ENCODE results near the gene ARHGAP28.

Gene ARHGAP28, protein sequence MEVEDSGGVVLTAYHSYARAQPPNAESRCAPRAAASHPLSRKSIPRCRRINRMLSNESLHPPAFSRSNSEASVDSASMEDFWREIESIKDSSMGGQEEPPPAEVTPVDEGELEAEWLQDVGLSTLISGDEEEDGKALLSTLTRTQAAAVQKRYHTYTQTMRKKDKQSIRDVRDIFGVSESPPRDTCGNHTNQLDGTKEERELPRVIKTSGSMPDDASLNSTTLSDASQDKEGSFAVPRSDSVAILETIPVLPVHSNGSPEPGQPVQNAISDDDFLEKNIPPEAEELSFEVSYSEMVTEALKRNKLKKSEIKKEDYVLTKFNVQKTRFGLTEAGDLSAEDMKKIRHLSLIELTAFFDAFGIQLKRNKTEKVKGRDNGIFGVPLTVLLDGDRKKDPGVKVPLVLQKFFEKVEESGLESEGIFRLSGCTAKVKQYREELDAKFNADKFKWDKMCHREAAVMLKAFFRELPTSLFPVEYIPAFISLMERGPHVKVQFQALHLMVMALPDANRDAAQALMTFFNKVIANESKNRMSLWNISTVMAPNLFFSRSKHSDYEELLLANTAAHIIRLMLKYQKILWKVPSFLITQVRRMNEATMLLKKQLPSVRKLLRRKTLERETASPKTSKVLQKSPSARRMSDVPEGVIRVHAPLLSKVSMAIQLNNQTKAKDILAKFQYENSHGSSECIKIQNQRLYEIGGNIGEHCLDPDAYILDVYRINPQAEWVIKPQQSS

DNA sequence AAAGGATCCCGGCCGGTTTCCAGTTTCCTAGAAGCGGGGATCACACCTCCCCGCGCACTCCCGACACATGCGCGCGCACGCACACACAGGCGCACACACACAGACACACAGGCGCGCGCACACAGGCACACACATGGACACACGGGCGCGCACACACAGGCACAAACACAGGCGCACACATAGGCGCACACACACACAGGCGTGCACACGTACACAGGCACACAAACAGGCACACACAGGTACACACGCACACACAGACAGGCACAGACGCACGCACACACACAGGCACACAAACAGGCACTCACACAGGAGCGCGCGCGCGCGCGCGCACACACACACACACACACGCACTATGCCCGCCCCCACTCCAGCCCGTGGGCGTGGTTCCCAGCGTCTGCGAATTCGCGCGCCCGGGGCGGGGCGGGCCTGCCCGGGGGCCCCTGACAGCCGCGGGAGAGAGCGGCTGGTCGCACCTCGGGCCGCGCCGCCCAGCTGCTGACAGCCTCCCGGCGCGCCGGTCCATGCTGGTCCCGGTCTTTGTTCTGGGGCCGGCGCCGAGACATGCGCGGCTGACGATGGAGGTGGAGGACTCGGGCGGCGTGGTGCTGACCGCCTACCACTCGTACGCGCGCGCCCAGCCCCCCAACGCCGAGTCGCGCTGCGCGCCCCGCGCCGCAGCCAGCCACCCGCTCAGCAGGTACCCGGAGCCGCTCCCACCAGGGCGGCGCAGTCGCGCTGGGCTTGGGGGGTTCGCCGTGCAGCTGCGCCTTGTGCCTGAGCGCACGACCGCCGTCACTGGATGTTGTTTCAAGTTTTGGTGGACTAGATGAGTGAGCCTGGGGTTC, at the start of gene ARHGAP28:
Gene ARHGAP28 (plus strand): TSS at position 470 of the 845 bp plus-strand sequence. CDS start 106 bp downstream, at position 576.
- peak; percentile 82 for DNase-seq (ENCODE audit: low read depth, low spot score)

DNA sequence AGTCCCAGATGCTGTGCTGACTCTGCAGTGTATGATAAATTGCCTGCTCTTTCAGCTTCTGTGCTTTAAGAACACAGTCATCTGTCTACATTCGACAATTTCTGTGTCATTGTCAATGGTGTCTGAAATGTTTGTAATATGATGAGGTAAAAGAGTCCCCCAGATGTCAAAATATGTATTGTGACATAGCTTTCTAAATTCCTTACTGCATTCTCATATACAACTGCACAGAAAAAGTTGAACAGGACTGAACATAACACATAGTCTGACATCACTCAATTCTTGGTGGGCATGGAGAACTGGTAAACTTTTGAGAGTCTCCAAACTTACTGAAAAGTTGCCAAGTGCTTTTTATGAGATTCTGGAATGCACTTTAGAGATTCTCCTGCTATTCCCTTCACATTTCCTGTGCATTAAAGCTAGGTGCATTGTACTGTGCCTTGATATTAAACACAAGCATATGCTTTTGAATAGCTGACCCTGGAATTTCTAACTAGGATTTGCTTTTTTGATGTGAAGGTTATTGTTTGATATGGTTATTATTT, 48.1 kb upstream of the ARHGAP28 start:
- DNase-seq (ENCODE audit: low read depth, low spot score), result no peak

DNA sequence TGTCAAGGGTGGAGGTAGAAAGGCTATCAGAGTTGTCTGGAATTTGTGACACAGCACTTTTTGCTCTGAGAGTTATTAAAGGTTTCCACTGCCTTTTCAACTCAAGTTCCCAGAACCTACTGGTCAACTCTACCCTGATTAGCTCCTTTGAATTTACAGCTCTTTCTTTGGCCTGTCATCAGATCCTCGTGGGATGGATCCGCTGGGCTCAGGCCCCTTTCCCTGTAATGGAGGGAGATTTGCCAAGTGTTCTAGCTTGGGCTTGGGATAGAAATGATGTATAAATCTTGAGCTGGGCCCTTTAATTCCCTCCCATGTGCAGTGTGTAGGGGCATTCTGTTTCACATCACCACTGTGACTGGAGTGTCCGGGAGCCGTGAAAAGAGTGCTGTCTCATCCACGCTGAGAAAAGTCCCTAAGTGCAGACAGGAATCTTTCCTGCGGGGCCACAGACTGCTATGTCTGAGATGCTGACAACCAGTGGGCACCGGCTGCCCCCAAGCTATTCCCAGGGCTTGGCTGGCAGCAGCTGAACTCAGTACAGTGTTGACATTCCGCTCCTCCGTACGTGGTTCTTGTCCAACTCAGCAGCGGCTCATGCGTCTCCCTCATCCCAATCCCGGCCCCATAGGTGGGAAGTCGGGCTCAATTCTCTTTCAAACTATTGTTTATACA, 46.9 kb upstream of the ARHGAP28 start:
- DNase-seq (ENCODE audit: low read depth, low spot score), result no peak

DNA sequence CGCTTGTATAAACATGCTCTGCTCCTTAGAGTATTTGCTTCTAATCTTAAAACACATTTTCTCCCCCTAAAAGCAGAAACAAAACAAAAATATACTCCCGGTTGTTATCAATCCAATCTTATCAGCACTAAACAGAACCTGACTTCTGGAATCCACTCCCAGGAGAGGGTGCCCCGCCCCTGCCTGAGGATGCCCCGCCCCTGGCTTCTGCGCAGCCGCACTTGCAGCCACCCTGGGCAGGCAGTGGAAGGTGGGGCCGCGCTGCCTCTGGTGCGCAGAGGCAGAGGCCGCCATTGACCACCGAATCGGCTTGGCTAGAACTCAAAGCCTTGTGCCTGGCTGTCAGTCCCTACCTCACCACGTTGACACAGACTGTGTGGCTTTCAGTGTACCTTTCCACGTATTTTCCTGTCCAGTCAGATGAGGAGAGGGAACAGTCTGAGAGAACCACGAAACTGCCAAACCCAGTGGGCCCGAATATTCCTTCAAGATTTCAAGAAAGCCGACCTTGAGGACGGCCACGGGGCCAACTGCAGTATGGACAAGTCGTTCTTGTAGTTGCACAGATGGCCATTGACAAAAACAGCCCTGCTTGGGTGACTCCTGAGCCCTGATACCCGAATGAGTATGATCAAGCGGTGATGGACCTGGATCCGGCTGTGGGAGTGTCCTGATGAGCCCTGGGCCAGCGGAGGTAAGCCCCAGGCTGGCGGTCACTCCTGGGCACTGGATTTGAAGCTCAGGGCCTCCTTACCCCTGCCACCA, 46.2 kb upstream of the ARHGAP28 start:
- DNase-seq (ENCODE audit: low read depth, low spot score), result no peak

DNA sequence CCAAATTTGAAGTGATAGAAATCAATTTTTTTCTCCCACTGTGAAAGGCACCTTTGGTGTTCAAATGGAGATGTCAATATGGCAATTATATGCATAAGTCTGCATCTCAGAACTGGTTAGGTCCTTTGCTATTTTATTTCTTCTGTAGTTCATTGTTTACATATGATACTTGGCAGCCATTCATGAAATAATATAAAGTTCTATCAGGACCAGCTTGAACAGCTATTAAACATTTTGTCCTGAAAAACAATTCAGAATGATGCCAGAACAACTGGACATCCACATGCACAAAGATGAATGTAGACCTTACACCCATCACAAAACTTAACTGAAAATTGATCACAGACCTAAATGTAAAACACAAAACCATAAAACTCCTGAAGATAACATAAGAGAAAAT, 41.8 kb upstream of the ARHGAP28 start:
- no peak for DNase-seq (ENCODE audit: low read depth, low spot score)

DNA sequence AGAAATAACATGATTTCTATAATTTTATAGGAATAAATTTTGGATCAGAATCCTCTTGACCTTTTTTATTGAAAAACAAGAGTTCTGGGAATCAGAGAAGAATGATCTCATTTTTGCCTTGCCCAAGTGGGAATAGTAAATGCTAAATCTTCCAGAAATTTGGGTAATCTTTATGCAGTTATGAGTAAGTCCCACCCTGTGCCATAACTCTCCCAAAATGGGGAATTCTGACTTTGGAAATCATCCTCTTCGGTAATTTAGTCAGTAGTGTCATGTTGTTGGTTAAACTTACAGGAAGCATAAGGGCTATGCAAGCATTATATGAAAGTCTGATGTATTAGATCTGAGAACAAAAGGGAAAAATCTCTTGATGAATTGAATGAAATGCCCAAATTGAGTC, 20.6 kb upstream of the ARHGAP28 start:
- DNase-seq (ENCODE audit: low read depth, low spot score), result no peak

DNA sequence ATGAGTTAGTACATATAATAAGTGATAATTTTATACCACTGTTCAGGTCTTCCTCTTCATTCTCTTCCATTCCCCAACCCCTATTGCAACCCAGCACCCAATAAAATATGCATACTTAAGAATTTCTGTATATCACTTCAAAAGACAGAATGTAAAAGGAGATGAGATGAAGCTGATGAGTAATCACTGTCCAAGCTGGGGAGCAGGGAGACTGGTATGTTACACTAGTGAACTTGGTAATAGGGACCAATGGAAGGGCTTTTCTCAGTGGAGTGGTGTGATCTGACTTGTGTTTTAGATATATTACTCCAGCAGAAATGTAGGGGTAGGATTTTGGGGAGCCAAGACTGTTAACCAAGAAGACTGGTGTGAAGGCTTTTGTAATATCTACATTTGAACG, 18.0 kb upstream of the ARHGAP28 start:
- DNase-seq (ENCODE audit: low read depth, low spot score), result no peak

DNA sequence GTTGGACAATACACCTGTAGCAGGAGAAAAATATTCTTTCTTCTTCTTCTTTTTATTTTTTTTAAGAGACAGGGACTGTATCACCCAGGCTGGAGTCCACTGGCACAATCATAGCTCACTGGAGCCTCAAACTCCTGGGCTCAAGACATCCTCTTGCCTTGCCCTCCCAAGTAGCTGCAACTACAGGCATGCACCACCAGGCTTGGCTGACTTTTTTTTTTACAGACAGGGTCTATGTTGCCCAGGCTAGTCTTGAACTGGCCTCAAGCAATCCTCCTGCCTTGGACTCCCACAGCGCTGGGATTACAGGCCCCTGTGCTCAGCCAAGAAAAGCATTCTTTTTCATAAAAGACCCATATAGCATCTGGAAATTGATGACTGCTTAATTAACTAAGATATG, 17.1 kb upstream of the ARHGAP28 start:
- DNase-seq (ENCODE audit: low read depth, low spot score), result no peak

DNA sequence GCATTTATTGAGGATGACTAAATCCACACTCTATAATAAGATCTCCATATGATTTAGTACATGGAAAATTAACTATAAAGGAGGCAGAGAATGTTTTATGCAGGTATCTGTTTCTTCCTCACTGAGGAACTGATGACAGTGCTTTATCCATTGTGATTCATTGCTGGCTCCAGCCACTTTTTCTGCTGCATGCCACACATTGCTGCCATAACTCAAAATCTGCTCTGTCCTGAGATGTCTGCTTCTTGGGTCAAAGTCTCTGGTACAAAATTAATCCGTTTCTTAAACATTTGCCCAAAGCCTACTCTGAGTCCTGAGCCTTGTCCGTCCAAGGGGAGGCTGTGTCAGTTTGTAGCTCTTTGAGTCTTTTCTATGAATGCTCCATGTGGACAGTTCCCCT, 15.5 kb upstream of the ARHGAP28 start:
- no peak for DNase-seq (ENCODE audit: low read depth, low spot score)

DNA sequence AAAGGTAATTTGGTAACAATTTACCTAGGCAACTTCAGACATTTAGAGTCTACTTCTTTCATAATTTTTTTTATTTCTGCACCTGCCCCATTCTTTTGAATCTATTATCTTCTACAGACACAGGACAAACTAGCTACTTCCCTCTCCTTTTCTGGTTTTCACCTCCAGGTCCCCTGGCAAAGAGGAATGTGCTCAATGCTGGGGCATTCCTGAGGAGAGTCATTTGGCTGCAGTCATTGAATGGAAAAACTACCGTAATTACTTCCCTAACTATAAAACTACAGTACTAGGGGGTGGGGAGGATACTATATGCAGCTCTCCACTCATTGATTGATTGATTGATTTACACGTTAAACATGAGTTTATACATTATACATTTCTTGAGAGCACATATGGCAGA, 11.2 kb upstream of the ARHGAP28 start:
- no peak for DNase-seq (ENCODE audit: low read depth, low spot score)

DNA sequence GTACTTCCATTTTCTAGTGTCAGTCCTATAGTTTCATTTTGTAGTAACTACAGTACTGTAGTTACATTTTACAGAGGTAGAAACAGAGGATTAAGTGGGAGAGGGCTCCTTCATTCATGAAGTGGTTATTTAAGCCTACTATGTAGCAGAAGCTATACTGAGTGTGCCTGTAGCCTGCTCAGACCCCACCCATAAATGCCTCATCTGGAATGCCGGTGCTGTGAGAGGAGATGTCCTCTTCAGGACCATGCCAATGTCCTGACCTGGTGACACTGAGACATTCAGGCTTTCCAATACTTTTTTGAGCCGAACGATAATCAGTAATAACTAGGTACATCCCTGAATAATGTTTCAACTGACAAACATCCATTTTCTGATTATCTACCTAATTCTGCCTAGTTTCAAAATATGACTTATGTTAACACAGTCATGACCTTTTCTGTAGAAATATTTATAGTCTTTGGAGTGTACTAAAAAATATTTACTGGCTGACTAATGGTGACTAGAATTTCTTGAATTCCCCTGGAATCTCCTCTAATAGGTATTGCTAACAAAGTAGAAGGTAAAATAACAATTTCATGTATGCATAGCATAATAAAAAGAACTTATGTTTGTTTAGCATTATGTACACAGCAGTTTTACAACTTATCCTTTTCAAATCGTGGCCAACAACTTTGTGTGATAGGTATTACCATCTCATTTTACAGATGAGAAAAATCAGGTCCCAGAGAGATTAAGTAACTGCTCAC, 10.2 kb upstream of the ARHGAP28 start:
- no peak for DNase-seq (ENCODE audit: low read depth, low spot score)

DNA sequence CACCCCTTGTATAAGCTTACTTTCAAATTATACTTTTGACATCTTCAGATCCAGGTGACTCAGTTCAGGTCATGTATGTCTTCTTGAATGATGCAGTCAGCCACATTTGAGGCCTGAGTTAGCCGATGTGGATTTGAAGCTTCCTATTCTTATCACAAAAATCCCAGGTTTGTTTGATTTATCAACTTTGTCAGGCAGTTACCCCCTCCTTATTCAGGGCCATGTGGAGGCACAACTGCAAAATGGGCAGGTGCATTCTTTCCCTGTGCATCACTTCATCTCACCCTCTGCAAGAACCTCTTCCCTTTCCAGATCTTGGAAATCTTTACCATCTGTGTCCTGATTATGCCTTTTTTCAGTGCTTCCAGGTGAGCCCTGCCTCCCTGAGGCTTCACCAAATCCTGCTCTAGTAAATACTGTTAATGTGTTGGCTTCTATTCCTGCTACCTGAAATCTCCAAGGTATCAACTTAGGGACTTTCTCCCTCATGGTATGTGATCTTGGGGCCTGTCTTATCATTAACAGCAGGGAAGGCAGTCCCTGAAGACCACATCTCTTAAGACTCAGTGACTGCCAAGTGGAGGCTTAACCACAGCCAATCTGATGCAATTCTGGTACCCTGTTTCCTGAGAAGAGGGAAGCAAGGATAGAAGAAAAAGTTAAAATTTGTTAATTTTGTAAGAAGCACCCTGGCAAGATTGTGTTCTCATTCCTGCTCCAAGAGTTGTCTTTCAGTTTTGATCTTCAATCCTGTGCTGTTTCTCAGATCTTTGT, 9.4 kb upstream of the ARHGAP28 start:
- DNase-seq (ENCODE audit: low read depth, low spot score), result no peak

DNA sequence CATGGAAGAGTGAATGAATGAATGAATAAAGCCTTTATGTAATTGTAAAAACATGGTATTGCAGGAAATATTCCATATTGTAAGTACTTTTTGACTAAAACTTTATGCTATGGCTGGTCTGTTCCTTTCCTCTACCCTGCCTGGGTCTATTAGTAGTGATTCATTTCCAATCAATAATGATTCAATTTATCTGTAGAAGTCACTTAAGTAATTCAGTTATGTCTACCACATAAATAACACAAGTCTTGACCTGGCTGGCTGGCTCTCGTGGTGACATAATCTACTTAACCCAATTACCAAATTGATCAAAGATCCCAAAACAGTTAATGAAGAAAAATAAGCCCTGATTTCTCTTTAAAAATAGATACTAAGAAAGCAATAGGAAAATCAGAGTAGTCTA, 7.8 kb upstream of the ARHGAP28 start:
- no peak for DNase-seq (ENCODE audit: low read depth, low spot score)

DNA sequence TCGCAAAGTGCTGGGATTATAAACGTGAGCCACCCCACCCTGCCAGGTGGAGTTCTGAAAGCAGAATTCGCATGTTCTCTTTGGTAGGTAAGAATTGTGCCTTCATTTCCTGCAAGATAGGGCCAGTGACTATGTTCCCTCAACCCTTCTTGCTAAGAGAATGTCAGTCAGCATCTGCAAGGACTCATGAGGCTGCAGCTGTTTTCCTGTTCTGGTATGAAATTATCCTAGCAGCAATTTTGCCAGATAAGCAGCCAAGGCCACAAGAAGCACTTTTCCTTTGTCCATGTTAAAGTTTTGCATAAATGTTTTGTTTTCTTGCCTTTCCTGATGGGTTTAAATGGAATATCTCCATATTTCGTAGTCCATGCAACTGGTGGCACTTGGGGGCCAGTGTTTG, 6.8 kb upstream of the ARHGAP28 start:
- no peak for DNase-seq (ENCODE audit: low read depth, low spot score)

DNA sequence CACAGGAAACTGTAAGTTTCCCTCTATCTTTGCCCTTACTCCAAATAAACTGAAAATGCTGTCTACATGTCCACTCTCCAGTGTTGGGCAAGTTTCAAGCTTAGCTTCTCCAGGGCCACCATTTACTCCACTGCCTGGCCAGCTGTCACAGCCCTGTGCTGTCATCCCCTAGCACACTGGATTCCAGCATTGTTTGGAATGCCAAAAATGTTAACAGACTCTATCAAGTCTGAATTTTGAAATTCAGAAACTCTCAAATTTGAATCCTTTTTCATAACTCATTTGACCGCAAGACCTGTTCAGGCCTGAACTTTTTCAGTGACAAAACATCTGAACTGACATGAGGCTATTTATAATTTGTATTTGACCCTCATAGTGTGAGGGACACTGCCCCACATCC, 5.2 kb upstream of the ARHGAP28 start:
- DNase-seq (ENCODE audit: low read depth, low spot score), result no peak

DNA sequence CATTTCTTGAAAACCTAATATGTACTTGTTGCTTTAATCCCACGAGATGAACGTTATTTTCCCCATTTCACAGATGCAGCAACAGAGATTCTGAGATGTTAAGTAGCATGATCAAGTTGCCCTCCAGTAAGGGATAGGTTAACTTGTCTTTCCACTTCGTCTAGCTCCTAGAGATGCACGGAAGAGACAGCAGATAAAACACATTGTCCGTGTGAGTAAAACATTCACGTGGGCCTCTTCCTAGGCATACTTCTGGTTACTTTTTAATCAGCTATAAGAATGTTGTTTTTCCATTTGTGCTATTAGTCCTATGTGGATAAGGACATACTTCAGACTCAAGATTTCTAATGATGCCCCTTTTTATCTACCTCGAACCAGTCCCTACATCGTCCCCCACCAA, 1.2 kb upstream of the ARHGAP28 start:
- DNase-seq (ENCODE audit: low read depth, low spot score), result no peak

DNA sequence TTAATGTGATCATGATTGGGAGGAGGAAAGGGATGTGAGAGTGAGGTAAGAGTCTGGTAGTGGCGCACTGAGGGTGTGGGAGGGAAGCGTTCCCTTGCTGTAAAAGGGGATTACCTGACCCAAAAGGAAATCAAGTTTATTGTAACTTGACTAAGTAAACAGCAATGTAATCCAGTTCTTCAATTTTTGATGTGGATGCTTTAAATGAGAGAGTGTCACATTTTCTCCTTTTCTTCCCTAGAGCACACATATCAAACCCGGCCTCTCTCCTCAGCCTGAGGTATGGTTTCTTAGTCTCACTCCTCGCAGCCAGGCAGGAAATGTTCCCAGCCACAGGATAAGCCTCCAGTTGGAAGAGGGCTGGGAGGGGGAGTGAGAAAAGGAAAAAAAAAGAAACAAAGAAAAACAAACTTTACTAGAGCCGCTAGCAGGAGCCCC, 688 bp upstream of the ARHGAP28 start:
- no peak for DNase-seq (ENCODE audit: low read depth, low spot score)

DNA sequence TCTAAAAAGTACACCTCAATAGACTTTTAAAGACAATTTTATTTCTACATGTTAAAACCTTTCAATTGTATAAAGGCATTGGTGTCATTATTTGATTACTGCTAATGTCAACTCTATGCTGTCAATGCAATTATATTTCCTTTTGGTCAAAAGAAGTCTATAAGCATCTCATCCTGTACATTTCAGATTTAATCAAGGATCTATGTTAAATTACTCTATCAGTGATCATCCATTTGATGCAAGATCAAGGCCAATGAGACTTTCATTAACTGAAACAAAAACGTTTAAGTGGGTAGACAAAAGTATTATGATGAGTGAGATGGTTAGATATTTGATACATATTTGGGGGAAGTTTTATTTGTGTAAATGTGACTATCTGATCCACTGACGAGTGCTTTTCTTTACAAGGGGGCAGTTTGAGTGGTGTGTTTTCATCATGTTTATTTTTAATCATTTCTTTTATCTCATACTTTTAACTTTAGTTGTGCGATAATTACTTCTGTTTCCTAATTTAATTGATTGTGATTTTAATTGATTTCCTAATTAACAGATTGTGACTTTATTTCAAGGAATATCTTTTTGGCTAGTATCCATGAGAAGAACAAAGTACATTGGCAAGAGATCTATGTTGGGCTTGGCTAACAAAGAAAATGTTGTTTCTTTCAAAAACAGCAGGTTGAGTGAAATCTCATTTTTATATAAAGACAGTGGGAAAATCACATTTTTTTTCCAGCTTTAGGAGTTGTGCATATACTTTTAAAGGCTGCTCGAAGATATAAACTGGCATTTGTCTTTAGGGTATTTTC, 1.1 kb downstream of the ARHGAP28 start:
- peak; percentile 20 for DNase-seq (ENCODE audit: low read depth, low spot score)
